Mucosa of gallbladder (tissue), 1 donor: ENCODE measurements around the gene RPE65. TPM values are rescaled to one million over a fixed set of nuclear protein-coding genes. Genes with fewer than 3 reads are reported as not detected.
"Not testable (repeated sequence)": the region's sequence is repeated elsewhere in the genome, so short reads cannot be mapped to it uniquely, and the experiment has no call there.

Source experiments
- DNase-seq: peaks from one replicate; pipeline ENCODE4 v3.0.0-alpha.2; 2020; ENCODE audit warnings: low spot score
- total RNA-seq: library from RNA; stranded (reverse); gene quantifications from one replicate; pipeline ENCODE4 v1.2.1, GENCODE V29; 2021
- donor health status: DM: no; HTN: no; CAD: no.

RPE65 gene
- not detected for total RNA-seq

GRCh38 chr1:68449901-68450300, at the start of gene RPE65:
Gene RPE65 (minus strand): TSS chr1:68449954. CDS start chr1:68449905, 49 bp downstream.
- DNase-seq, result no peak

GRCh38 chr1:68497358-68497698, 47.6 kb upstream of the RPE65 start:
- no peak for DNase-seq

- DNase-seq, result peak; percentile 96
These were observed 47.1 kb upstream of the RPE65 start, which contains the start of gene DEPDC1 for GRCh38 chr1:68496680-68497357. Gene DEPDC1 (minus strand): TSS chr1:68497082. CDS start chr1:68496999, 83 bp downstream.

GRCh38 chr1:68495968-68496679, 46.4 kb upstream of the RPE65 start:
- DNase-seq, result no peak

- no peak for DNase-seq
These were observed 45.8 kb upstream of the RPE65 start for GRCh38 chr1:68495532-68495931.

GRCh38 chr1:68493193-68493592, 43.4 kb upstream of the RPE65 start:
- DNase-seq, result no peak

- DNase-seq, result not testable (repeated sequence)
These were observed 42.5 kb upstream of the RPE65 start for GRCh38 chr1:68492255-68492654.

GRCh38 chr1:68490046-68490651, 40.4 kb upstream of the RPE65 start:
- no peak for DNase-seq

- no peak for DNase-seq
These were observed 35.8 kb upstream of the RPE65 start for GRCh38 chr1:68485431-68486022.

GRCh38 chr1:68484618-68485017, 34.9 kb upstream of the RPE65 start:
- no peak for DNase-seq

- no peak for DNase-seq
These were observed 31.3 kb upstream of the RPE65 start for GRCh38 chr1:68481041-68481440.

GRCh38 chr1:68479501-68479900, 29.7 kb upstream of the RPE65 start:
- DNase-seq, result no peak

- DNase-seq, result no peak
These were observed 28.9 kb upstream of the RPE65 start for GRCh38 chr1:68478662-68479061.

- not testable (repeated sequence) for DNase-seq
These were observed 26.9 kb upstream of the RPE65 start for GRCh38 chr1:68476626-68477025.

GRCh38 chr1:68473060-68473459, 23.3 kb upstream of the RPE65 start:
- no peak for DNase-seq

GRCh38 chr1:68470388-68470970, 20.7 kb upstream of the RPE65 start:
- no peak for DNase-seq

- no peak for DNase-seq
These were observed 15.1 kb upstream of the RPE65 start for GRCh38 chr1:68464891-68465290.

- no peak for DNase-seq
These were observed 11.2 kb upstream of the RPE65 start for GRCh38 chr1:68460935-68461334.

GRCh38 chr1:68459796-68460195, 10.0 kb upstream of the RPE65 start:
- no peak for DNase-seq

- DNase-seq, result no peak
These were observed 9.3 kb upstream of the RPE65 start for GRCh38 chr1:68459091-68459490.

- no peak for DNase-seq
These were observed 6.4 kb upstream of the RPE65 start for GRCh38 chr1:68456202-68456601.

GRCh38 chr1:68454534-68454933, 4.8 kb upstream of the RPE65 start:
- no peak for DNase-seq
